Psoas muscle (tissue), 8 donors: ENCODE measurements around the gene RUBCNL. TPM values are rescaled to one million over a fixed set of nuclear protein-coding genes. Genes with fewer than 3 reads are reported as not detected.

Experiments used
- ATAC-seq, 4 donors: fragments of 200-7000 bp; cut with Tn5 transposase; one replicate each; pipeline ENCODE4 v1.9.1; 2020; ENCODE audit warnings: moderate library complexity in 3 of 4, mild to moderate bottlenecking in 2 of 4
- DNase-seq, 2 donors: peaks; one replicate each; pipeline ENCODE4 v3.0.0-alpha.2; 2020
- H3K27ac ChIP-seq: fragments of 200-600 bp; one replicate; pipeline ENCODE4 v1.8.0; 2022
- H3K27me3 ChIP-seq, 3 donors: fragments of 200-600 bp in 1 of 3; one replicate each; pipeline versions ENCODE4 v1.6.1 to v1.8.0; 2013 to 2022; ENCODE audit warnings: low read length in 2 of 3, mild to moderate bottlenecking in 2 of 3, moderate library complexity in 1 of 3; ENCODE audit not compliant: insufficient read depth in 3 of 3
- H3K36me3 ChIP-seq, 2 donors: fragments of 200-600 bp in 1 of 2; one replicate each; pipeline versions ENCODE4 v1.6.1 to v1.8.0; 2013 to 2022; ENCODE audit warnings: low read depth in 1 of 2, mild to moderate bottlenecking in 1 of 2, moderate library complexity in 1 of 2; ENCODE audit not compliant: insufficient read depth in 1 of 2
- H3K4me1 ChIP-seq: fragments of 200-600 bp; one replicate; pipeline ENCODE4 v1.8.0; 2022
- H3K4me3 ChIP-seq: fragments of 200-600 bp; one replicate; pipeline ENCODE4 v1.8.0; 2022; ENCODE audit warnings: mild to moderate bottlenecking
- H3K9me3 ChIP-seq: fragments of 200-600 bp; one replicate; pipeline ENCODE4 v1.8.0; 2022
- WGBS, 3 donors: extraction: QIAGEN DNeasy Blood & Tissue Kit; methylation state at CpG; one replicate each; pipeline versions ENCODE4 v1.1.6 to v1.1.7; 2013; 5-methylcytosine and 5-hydroxymethylcytosine counted together
- intact Hi-C, 2 donors: fragments of 100-400 bp; cut with DNase I; formaldehyde crosslinking; loops; one replicate each; pipeline versions ENCODE4 v1.11.0 to v1.14.2; 2022
- polyA plus RNA-seq, 3 donors: library from polyadenylated mRNA; stranded (reverse); fragments of 200-250 nt; gene quantifications; one replicate each; pipeline ENCODE4 v1.2.3, GENCODE V29; 2013
- total RNA-seq, 4 donors: library from RNA; stranded (reverse); fragmentation: NEBNext Ultra II Directional in 2 of 4; extraction: Animal tissue kit (Norgen Biotek cat#: 25700) in 2 of 4; gene quantifications; one replicate each; pipeline versions ENCODE4 v1.2.1 to v1.2.4, GENCODE V29; 2021 to 2023
- TF ChIP-seq, protein P1 (sequence below): fragments of 200-600 bp; IDR thresholded peaks from one replicate; pipeline ENCODE4 v1.8.0; 2022; ENCODE audit warnings: antibody characterized with exemption
- donor health status: healthy with polysubstance abuse.
- donor health status: DM: no; HTN: no; CAD: no; lungs with moderate emphysema.
- donor health status: Bipolar disorder and iron deficiency.
- donor health status: healthy.
- donor health status: DM: yes; HTN: yes; CAD: no.
- donor health status: DM: no; HTN: no; CAD: no.
- donor health status: DM: no; HTN: no; CAD: no.
- donor health status: DM: yes; HTN: yes; CAD: no.

RUBCNL gene
- total and polyA plus RNA-seq, 7 donors: 0.06 to 1.1 (median 0.76) TPM

DNA sequence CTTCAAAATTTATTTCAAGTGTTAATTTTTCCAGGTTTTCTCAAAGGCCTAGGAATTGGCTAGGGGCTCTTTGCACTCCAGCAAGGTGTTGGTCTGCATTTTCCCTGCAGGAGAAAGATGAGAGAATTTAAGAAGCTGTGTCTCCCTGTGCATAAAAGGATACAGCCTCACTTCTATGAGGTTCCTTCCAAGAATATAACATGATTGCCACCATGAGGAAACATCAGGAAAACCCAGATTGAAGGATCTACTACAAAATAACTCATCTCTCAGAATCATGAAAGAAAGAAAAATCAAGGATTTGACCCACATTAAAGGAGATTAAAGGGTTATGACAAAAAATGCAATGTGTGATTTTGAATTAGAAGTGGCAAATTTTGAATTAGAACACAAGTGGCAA, 69.9 kb downstream of the RUBCNL start:
- TF ChIP-seq, protein P1, sequence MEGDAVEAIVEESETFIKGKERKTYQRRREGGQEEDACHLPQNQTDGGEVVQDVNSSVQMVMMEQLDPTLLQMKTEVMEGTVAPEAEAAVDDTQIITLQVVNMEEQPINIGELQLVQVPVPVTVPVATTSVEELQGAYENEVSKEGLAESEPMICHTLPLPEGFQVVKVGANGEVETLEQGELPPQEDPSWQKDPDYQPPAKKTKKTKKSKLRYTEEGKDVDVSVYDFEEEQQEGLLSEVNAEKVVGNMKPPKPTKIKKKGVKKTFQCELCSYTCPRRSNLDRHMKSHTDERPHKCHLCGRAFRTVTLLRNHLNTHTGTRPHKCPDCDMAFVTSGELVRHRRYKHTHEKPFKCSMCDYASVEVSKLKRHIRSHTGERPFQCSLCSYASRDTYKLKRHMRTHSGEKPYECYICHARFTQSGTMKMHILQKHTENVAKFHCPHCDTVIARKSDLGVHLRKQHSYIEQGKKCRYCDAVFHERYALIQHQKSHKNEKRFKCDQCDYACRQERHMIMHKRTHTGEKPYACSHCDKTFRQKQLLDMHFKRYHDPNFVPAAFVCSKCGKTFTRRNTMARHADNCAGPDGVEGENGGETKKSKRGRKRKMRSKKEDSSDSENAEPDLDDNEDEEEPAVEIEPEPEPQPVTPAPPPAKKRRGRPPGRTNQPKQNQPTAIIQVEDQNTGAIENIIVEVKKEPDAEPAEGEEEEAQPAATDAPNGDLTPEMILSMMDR: no peak
- Histone ChIP-seq H3K27ac (no peak overlapping the region), H3K4me3 (no peak overlapping the region), H3K36me3 (no peaks in the 10 kb centered on the region), H3K9me3 (no peaks in the 10 kb centered on the region), H3K27me3 (no peaks in the 10 kb centered on the region), H3K4me1 (no peaks in the 10 kb centered on the region)
- intact Hi-C loops: no loop called here
- ATAC-seq: no peak
- DNase-seq: no peak

DNA sequence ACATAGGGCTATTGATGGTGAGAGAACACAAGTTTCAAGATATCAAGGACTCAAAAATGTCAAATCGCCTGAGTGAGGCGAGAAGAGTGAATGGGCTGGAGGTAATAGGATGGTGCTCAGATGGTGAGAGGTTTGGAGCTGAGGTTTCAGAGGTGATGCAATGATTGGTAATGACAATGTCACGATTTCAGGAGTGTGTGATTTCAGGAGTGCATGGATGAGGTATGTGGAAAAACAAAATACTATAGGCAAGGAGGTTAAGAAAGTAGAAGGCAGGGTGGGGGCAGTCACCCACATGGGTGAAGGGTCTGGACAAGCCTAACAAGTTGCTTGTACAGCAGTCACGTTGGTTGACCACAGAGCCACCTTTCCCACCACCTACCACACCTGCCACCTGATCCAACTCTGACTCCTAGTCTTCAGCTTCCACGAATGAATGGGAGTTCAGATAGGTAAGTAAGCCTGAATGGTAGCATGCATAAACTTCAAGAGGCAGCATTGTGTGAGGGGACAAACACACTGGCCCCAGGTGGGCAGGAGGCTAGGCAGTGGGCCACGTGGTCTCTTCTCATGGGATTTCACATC, 71.5 kb downstream of the RUBCNL start:
- H3K4me1 ChIP-seq: no peaks in the 10 kb centered on the region

DNA sequence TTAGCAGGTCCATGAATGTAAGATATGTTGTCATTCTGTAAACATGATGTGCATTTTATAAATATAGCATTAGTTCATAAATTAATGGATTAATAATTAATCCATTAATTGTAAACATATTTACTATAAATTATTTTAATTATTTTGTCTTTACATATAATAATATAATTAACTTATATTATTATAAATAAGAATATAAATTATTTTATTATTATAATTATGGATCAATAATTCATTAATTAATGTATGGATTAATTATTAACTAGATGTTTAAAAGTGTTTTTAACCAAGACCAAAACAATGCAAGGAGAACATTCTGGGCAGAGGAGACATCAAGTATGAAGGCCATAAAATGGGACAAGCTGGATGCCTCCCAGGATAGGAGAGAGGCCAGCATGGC, 72.0 kb downstream of the RUBCNL start:
- intact Hi-C loops: no loop called here
- TF ChIP-seq, protein P1: no peak

More for the DNA sequence above, 71.5 kb downstream of the RUBCNL start:
- TF ChIP-seq, protein P1: no peak
- Histone ChIP-seq H3K36me3 (no peaks in the 10 kb centered on the region), H3K27me3 (no peaks in the 10 kb centered on the region), H3K27ac (no peak overlapping the region), H3K9me3 (no peaks in the 10 kb centered on the region), H3K4me3 (no peak overlapping the region)
- DNase-seq (no peak), ATAC-seq (no peak)
- intact Hi-C loops: no loop called here
- WGBS, 3 donors: 85 to 93% (median 87%) methylated on average over 6 of the region's 6 CpGs

DNA sequence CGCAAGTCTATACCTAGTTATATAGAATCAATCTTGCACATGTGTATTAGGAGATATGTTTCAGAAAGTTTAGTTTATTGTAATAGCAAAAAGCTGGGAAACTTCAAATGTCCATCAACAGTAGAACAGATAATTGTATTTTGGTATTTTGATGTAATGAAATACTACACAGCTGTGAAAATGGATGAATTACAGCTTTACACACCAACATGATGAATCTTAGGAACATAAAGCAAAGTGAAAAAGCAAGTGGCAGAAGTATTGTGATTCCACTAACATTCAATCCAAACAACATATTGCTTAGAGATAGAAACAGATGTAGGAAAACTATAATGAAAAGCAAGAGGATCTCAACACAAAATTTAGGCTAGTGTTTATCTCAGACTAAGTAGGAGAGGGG, 72.5 kb downstream of the RUBCNL start:
- H3K27ac ChIP-seq: no peak overlapping the region
- 94 to 100% (median 97%) methylated on average over 1 of the region's 1 CpG for WGBS, 3 donors

More for the DNA sequence above, 72.0 kb downstream of the RUBCNL start:
- H3K9me3 ChIP-seq: no peaks in the 10 kb centered on the region
- H3K27ac ChIP-seq: no peak overlapping the region
- DNase-seq (no peak), ATAC-seq (no peak)
- no peaks in the 10 kb centered on the region for H3K27me3 ChIP-seq
- no peak overlapping the region for H3K4me3 ChIP-seq
- H3K4me1 ChIP-seq: no peaks in the 10 kb centered on the region
- H3K36me3 ChIP-seq: no peaks in the 10 kb centered on the region

More for the DNA sequence above, 72.5 kb downstream of the RUBCNL start:
- intact Hi-C loops: no loop called here
- Histone ChIP-seq H3K9me3 (no peaks in the 10 kb centered on the region), H3K4me3 (no peak overlapping the region), H3K36me3 (no peaks in the 10 kb centered on the region), H3K27me3 (no peaks in the 10 kb centered on the region), H3K4me1 (no peaks in the 10 kb centered on the region)
- ATAC-seq (no peak), DNase-seq (no peak)
- TF ChIP-seq, protein P1: no peak
